Measurements from ENCODE around the gene CDH22.

CDH22 gene

GRCh38 chr20:46230106-46230491, 78.2 kb downstream of the CDH22 start:
- DNase-seq (ENCODE audit: low spot score in 2 of 2) (no peak), ATAC-seq (replicated peaks; ENCODE audit: extremely low read depth, poor library complexity, severe bottlenecking) (no peak)
- Mint-ChIP-seq H3K4me3 (no peak overlapping the region), H3K27ac (ENCODE audit: low read depth) (no peak overlapping the region), H3K27me3 (peaks cover 57% of the 10 kb centered on the region), H3K9me3 (peaks cover 5% of the 10 kb centered on the region), H3K4me1 (no peaks in the 10 kb centered on the region), H3K36me3 (ENCODE audit: insufficient read depth) (no peaks in the 10 kb centered on the region)

- DNase-seq (ENCODE audit: low spot score in 2 of 2) (no peak), ATAC-seq (replicated peaks; ENCODE audit: extremely low read depth, poor library complexity, severe bottlenecking) (no peak)
- Mint-ChIP-seq H3K4me1 (no peaks in the 10 kb centered on the region), H3K27me3 (peaks cover 63% of the 10 kb centered on the region), H3K4me3 (no peak overlapping the region), H3K27ac (ENCODE audit: low read depth) (no peak overlapping the region), H3K36me3 (ENCODE audit: insufficient read depth) (no peaks in the 10 kb centered on the region), H3K9me3 (peaks cover 5% of the 10 kb centered on the region)
Observed at GRCh38 chr20:46229478-46230105, 78.7 kb downstream of the CDH22 start.

- H3K27me3 Mint-ChIP-seq, result peaks cover 65% of the 10 kb centered on the region
- no peak overlapping the region for H3K4me3 Mint-ChIP-seq
- H3K9me3 Mint-ChIP-seq, result peaks cover 5% of the 10 kb centered on the region
Observed at GRCh38 chr20:46228670-46229069, 79.6 kb downstream of the CDH22 start.

GRCh38 chr20:46227272-46227767, 81.0 kb downstream of the CDH22 start:
- H3K4me1 Mint-ChIP-seq, result no peaks in the 10 kb centered on the region
- H3K27ac Mint-ChIP-seq (ENCODE audit: low read depth), result no peak overlapping the region
- DNase-seq (ENCODE audit: low spot score in 2 of 2) (no peak), ATAC-seq (replicated peaks; ENCODE audit: extremely low read depth, poor library complexity, severe bottlenecking) (no peak)
- H3K27me3 Mint-ChIP-seq, result peaks cover 53% of the 10 kb centered on the region
- no peak overlapping the region for H3K4me3 Mint-ChIP-seq
- peaks cover 2% of the 10 kb centered on the region for H3K36me3 Mint-ChIP-seq (ENCODE audit: insufficient read depth)
- H3K9me3 Mint-ChIP-seq, result peaks cover 5% of the 10 kb centered on the region

More at GRCh38 chr20:46228670-46229069, 79.6 kb downstream of the CDH22 start:
- Mint-ChIP-seq H3K4me1 (no peaks in the 10 kb centered on the region), H3K27ac (ENCODE audit: low read depth) (peak overlapping the region; percentile 63), H3K36me3 (ENCODE audit: insufficient read depth) (no peaks in the 10 kb centered on the region)
- DNase-seq (ENCODE audit: low spot score in 2 of 2) (no peak), ATAC-seq (replicated peaks; ENCODE audit: extremely low read depth, poor library complexity, severe bottlenecking) (no peak)

- no peak for ATAC-seq (replicated peaks; ENCODE audit: extremely low read depth, poor library complexity, severe bottlenecking)
- H3K27ac Mint-ChIP-seq (ENCODE audit: low read depth), result no peak overlapping the region
- peaks cover 2% of the 10 kb centered on the region for H3K36me3 Mint-ChIP-seq (ENCODE audit: insufficient read depth)
- H3K4me1 Mint-ChIP-seq, result no peaks in the 10 kb centered on the region
- H3K27me3 Mint-ChIP-seq, result peaks cover 47% of the 10 kb centered on the region
- DNase-seq (ENCODE audit: low spot score in 2 of 2), result no peak
- peaks cover 5% of the 10 kb centered on the region for H3K9me3 Mint-ChIP-seq
- no peak overlapping the region for H3K4me3 Mint-ChIP-seq
Observed at GRCh38 chr20:46226602-46227001, 81.7 kb downstream of the CDH22 start.

GRCh38 chr20:46222521-46223007, 85.7 kb downstream of the CDH22 start:
- H3K27me3 Mint-ChIP-seq, result peaks cover 37% of the 10 kb centered on the region
- no peak overlapping the region for H3K4me3 Mint-ChIP-seq
- ATAC-seq (replicated peaks; ENCODE audit: extremely low read depth, poor library complexity, severe bottlenecking) (no peak), DNase-seq (ENCODE audit: low spot score in 2 of 2) (no peak)
- H3K27ac Mint-ChIP-seq (ENCODE audit: low read depth), result no peak overlapping the region
- H3K36me3 Mint-ChIP-seq (ENCODE audit: insufficient read depth), result peaks cover 2% of the 10 kb centered on the region
- H3K9me3 Mint-ChIP-seq, result no peaks in the 10 kb centered on the region
- no peaks in the 10 kb centered on the region for H3K4me1 Mint-ChIP-seq

- no peak for ATAC-seq (replicated peaks; ENCODE audit: extremely low read depth, poor library complexity, severe bottlenecking)
- peaks cover 28% of the 10 kb centered on the region for H3K27me3 Mint-ChIP-seq
- H3K4me3 Mint-ChIP-seq, result no peak overlapping the region
- no peak overlapping the region for H3K27ac Mint-ChIP-seq (ENCODE audit: low read depth)
- H3K36me3 Mint-ChIP-seq (ENCODE audit: insufficient read depth), result peaks cover 2% of the 10 kb centered on the region
- no peak for DNase-seq (ENCODE audit: low spot score in 2 of 2)
- H3K9me3 Mint-ChIP-seq, result no peaks in the 10 kb centered on the region
- H3K4me1 Mint-ChIP-seq, result no peaks in the 10 kb centered on the region
Observed at GRCh38 chr20:46221256-46221833, 87.0 kb downstream of the CDH22 start.

- peaks cover 21% of the 10 kb centered on the region for H3K27me3 Mint-ChIP-seq
- no peak overlapping the region for H3K27ac Mint-ChIP-seq (ENCODE audit: low read depth)
- H3K9me3 Mint-ChIP-seq, result no peaks in the 10 kb centered on the region
- no peak overlapping the region for H3K4me3 Mint-ChIP-seq
- peaks cover 2% of the 10 kb centered on the region for H3K36me3 Mint-ChIP-seq (ENCODE audit: insufficient read depth)
- ATAC-seq (replicated peaks; ENCODE audit: extremely low read depth, poor library complexity, severe bottlenecking), result no peak
- no peak for DNase-seq (ENCODE audit: low spot score in 2 of 2)
- no peaks in the 10 kb centered on the region for H3K4me1 Mint-ChIP-seq
Observed at GRCh38 chr20:46220455-46221207, 87.7 kb downstream of the CDH22 start.

- Mint-ChIP-seq H3K36me3 (ENCODE audit: insufficient read depth) (peaks cover 2% of the 10 kb centered on the region), H3K27ac (ENCODE audit: low read depth) (no peak overlapping the region)
Observed at GRCh38 chr20:46219920-46220319, 88.4 kb downstream of the CDH22 start.

GRCh38 chr20:46219190-46219589, 89.1 kb downstream of the CDH22 start:
- ATAC-seq (replicated peaks; ENCODE audit: extremely low read depth, poor library complexity, severe bottlenecking), result no peak
- no peak overlapping the region for H3K4me3 Mint-ChIP-seq
- H3K27me3 Mint-ChIP-seq, result peaks cover 21% of the 10 kb centered on the region
- H3K4me1 Mint-ChIP-seq, result no peaks in the 10 kb centered on the region
- H3K27ac Mint-ChIP-seq (ENCODE audit: low read depth), result no peak overlapping the region
- no peaks in the 10 kb centered on the region for H3K9me3 Mint-ChIP-seq
- no peak for DNase-seq (ENCODE audit: low spot score in 2 of 2)
- peaks cover 2% of the 10 kb centered on the region for H3K36me3 Mint-ChIP-seq (ENCODE audit: insufficient read depth)

More at GRCh38 chr20:46219920-46220319, 88.4 kb downstream of the CDH22 start:
- Mint-ChIP-seq H3K4me3 (no peak overlapping the region), H3K27me3 (peaks cover 21% of the 10 kb centered on the region), H3K9me3 (no peaks in the 10 kb centered on the region), H3K4me1 (no peaks in the 10 kb centered on the region)
- no peak for ATAC-seq (replicated peaks; ENCODE audit: extremely low read depth, poor library complexity, severe bottlenecking)
- no peak for DNase-seq (ENCODE audit: low spot score in 2 of 2)

- Mint-ChIP-seq H3K27me3 (peaks cover 21% of the 10 kb centered on the region), H3K4me1 (no peaks in the 10 kb centered on the region), H3K27ac (ENCODE audit: low read depth) (no peak overlapping the region), H3K36me3 (ENCODE audit: insufficient read depth) (peaks cover 2% of the 10 kb centered on the region), H3K9me3 (no peaks in the 10 kb centered on the region), H3K4me3 (no peak overlapping the region)
- ATAC-seq (replicated peaks; ENCODE audit: extremely low read depth, poor library complexity, severe bottlenecking), result no peak
- no peak for DNase-seq (ENCODE audit: low spot score in 2 of 2)
Observed at GRCh38 chr20:46218656-46219055, 89.6 kb downstream of the CDH22 start.

- H3K27ac Mint-ChIP-seq (ENCODE audit: low read depth), result no peak overlapping the region
- no peaks in the 10 kb centered on the region for H3K9me3 Mint-ChIP-seq
- peaks cover 22% of the 10 kb centered on the region for H3K27me3 Mint-ChIP-seq
- H3K4me1 Mint-ChIP-seq, result no peaks in the 10 kb centered on the region
- ATAC-seq (replicated peaks; ENCODE audit: extremely low read depth, poor library complexity, severe bottlenecking) (no peak), DNase-seq (ENCODE audit: low spot score in 2 of 2) (no peak)
- no peaks in the 10 kb centered on the region for H3K36me3 Mint-ChIP-seq (ENCODE audit: insufficient read depth)
- no peak overlapping the region for H3K4me3 Mint-ChIP-seq
Observed at GRCh38 chr20:46217583-46217982, 90.7 kb downstream of the CDH22 start.
